ENCODE results near the gene SOD3. TPM values are rescaled to one million over a fixed set of nuclear protein-coding genes. Genes with fewer than 3 reads are reported as not detected.

The SOD3 gene
- total RNA-seq, 4 donors from 2014 or later = 3.7 to 24.3 (median 18.7) TPM

DNA sequence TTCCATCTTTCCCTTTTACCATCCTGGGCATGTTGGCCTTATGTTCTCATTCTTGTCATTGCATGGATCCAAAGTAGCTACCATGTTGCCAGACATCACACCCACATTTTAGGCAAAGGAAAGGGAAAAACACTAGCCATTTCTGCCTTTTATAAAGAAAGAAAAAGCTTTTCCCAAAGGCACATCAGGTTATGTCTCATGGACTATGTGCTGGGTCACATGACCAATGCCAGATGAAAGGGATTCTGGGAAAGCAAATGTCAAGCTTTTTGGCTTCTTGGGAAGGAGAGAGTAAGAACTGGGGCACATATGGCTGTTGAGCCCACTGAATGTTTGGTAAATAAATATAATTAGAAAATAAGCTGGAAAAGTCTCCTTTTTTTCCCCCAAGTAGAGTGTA, 4.3 kb upstream of the SOD3 start:
- DNase-seq = no peak
- Histone ChIP-seq H3K4me1 (peaks cover 0 to 6% (median 0%) of the 10 kb centered on the region in 4 donors), H3K9me3 (no peaks in the 10 kb centered on the region), H3K27ac (no peak overlapping the region), H3K27me3 (no peaks in the 10 kb centered on the region), H3K4me3 (no peak overlapping the region), H3K36me3 (no peaks in the 10 kb centered on the region)
- TF ChIP-seq, protein P1, sequence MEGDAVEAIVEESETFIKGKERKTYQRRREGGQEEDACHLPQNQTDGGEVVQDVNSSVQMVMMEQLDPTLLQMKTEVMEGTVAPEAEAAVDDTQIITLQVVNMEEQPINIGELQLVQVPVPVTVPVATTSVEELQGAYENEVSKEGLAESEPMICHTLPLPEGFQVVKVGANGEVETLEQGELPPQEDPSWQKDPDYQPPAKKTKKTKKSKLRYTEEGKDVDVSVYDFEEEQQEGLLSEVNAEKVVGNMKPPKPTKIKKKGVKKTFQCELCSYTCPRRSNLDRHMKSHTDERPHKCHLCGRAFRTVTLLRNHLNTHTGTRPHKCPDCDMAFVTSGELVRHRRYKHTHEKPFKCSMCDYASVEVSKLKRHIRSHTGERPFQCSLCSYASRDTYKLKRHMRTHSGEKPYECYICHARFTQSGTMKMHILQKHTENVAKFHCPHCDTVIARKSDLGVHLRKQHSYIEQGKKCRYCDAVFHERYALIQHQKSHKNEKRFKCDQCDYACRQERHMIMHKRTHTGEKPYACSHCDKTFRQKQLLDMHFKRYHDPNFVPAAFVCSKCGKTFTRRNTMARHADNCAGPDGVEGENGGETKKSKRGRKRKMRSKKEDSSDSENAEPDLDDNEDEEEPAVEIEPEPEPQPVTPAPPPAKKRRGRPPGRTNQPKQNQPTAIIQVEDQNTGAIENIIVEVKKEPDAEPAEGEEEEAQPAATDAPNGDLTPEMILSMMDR (IDR thresholded peaks at IDR 0.05) = no peak
- TF ChIP-seq POLR2A (IDR thresholded peaks at IDR 0.05) = no peak

DNA sequence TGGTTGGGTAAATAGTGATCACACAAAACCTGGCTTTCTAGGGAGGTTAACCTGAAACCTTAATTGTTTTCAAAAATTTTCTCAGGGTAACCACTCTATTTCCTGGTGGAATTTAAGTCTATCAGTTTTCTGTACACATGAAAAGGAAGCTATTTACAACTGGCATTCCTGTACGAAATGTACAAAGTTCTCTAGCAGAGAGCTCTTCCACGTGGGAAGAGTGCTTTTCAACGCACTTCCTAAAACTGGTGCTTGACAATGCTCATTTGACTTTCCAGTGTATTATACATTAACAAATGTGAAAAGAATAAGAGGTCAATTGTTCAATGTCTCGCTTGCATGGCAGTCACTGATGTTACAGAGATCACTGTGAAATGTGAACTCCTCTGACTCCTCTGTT, 2.8 kb upstream of the SOD3 start:
- H3K4me3 ChIP-seq = no peak overlapping the region
- peaks cover 0 to 6% (median 0%) of the 10 kb centered on the region in 4 donors for H3K4me1 ChIP-seq
- H3K27me3 ChIP-seq = no peaks in the 10 kb centered on the region
- DNase-seq = no peak
- no peaks in the 10 kb centered on the region for H3K9me3 ChIP-seq
- TF ChIP-seq, protein P1 (IDR thresholded peaks at IDR 0.05) = no peak
- no peak for TF ChIP-seq POLR2A (IDR thresholded peaks at IDR 0.05)
- H3K27ac ChIP-seq = no peak overlapping the region
- no peaks in the 10 kb centered on the region for H3K36me3 ChIP-seq

DNA sequence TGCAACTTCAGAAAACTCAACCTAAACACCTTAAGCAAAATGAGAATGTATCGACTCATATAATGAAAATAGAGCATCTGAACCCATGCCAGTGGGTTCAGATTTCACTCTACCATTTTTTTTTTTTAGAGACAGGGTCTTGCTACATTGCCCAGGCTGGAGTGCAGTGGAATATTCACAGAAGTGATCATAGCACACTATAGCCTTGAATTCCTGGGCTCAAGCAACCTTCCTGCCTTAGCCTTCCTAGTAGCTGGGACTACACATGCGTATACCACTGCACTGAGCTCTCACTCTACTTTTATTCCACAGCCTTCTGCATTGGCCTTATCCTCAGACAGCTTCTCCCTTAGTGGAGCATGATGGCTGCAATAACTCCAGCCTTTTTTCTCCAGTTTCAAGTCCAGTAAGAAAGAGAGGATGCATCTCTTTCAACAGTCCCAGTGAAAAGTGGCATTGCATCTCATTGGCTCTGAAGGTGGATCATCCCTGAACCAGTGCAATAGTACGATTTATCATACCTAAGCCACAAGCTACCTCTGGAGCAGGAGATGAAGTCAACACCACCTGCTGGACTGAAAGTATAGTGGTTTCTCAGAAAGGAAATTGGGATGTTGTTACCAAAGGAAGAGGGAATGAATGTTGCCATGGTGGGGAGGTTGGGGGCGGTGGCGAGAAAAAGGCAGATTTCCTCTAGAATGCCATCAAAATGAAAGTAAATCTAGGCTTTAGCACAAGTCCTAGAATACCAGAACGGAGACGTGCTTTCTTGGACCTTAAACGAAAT, 2.0 kb upstream of the SOD3 start:
- no peak for TF ChIP-seq POLR2A (IDR thresholded peaks at IDR 0.05)
- TF ChIP-seq, protein P1 (IDR thresholded peaks at IDR 0.05) = peak in 2 of 6 experiments; percentile 23 to 25
- no peaks in the 10 kb centered on the region for H3K27me3 ChIP-seq
- DNase-seq = no peak
- H3K36me3 ChIP-seq = no peaks in the 10 kb centered on the region
- H3K4me1 ChIP-seq = peaks cover 0 to 6% (median 0%) of the 10 kb centered on the region in 4 donors
- H3K9me3 ChIP-seq = no peaks in the 10 kb centered on the region
- H3K4me3 ChIP-seq = no peak overlapping the region
- H3K27ac ChIP-seq = peak overlapping the region in 2 of 4 donors; percentile 53 to 85

DNA sequence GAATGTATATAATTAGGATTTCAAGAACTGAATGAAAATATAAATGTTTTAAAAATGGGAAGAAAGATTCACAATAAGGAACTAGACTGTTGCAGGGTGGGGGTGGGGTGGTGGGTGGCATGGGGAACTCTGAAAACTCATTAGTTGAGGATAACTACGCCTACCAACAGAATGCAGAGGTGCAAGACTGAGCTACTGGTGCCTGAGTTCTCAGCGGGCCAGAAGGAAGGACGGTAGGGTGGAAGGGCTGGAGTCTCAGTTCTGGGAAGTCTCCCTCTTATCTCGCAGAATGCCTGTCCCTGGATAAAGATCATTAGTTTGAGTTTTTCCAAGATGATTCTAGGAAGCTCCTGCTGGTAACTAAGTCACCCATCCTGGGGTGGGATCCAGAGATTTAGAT, 1.3 kb upstream of the SOD3 start:
- Histone ChIP-seq H3K27ac (peak overlapping the region; percentile 38 to 85 (median 52)), H3K4me1 (peaks cover 0 to 6% (median 0%) of the 10 kb centered on the region in 4 donors), H3K36me3 (no peaks in the 10 kb centered on the region), H3K27me3 (no peaks in the 10 kb centered on the region), H3K9me3 (no peaks in the 10 kb centered on the region), H3K4me3 (no peak overlapping the region)
- no peak for TF ChIP-seq POLR2A (IDR thresholded peaks at IDR 0.05)
- TF ChIP-seq, protein P1 (IDR thresholded peaks at IDR 0.05) = no peak
- no peak for DNase-seq

DNA sequence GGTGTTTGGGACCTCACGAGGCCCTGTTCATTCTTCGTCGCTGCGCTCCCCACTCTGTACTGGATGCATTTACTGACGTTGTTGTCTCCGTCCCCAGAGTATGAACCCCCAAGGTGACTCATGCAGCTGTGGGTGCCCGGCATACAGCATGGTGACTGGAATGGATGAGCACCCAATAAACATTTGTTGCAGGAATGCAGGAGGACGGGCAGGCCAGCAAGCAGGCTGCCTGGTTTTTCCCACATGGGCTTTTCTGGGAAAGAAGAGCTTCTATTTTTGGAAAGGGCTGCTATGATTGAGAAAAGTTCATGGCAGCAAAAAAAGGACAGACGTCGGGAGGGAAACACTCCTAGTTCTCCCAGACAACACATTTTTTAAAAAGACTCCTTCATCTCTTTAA, 893 bp upstream of the SOD3 start:
- no peaks in the 10 kb centered on the region for H3K27me3 ChIP-seq
- H3K27ac ChIP-seq = peak overlapping the region; percentile 50 to 85 (median 55)
- H3K9me3 ChIP-seq = no peaks in the 10 kb centered on the region
- H3K4me3 ChIP-seq = no peak overlapping the region
- no peak for DNase-seq
- no peaks in the 10 kb centered on the region for H3K36me3 ChIP-seq
- H3K4me1 ChIP-seq = peaks cover 0 to 6% (median 0%) of the 10 kb centered on the region in 4 donors
- TF ChIP-seq, protein P1 (IDR thresholded peaks at IDR 0.05) = no peak
- no peak for TF ChIP-seq POLR2A (IDR thresholded peaks at IDR 0.05)
